Testis (tissue), 3 donors: ENCODE data around the gene GNA15. TPM values are rescaled to one million over a fixed set of nuclear protein-coding genes. Genes with fewer than 3 reads are reported as not detected.

Experiments used
- DNase-seq: peaks from one replicate; pipeline ENCODE4 v3.0.0-alpha.2; 2019
- H3K27ac ChIP-seq, 2 donors: fragments of 200-600 bp; sonication (generic); one replicate each; pipeline ENCODE4 v1.5.1; 2019
- H3K27me3 ChIP-seq: fragments of 200-600 bp; sonication (generic); one replicate; pipeline ENCODE4 v1.5.1; 2019
- H3K36me3 ChIP-seq: fragments of 200-600 bp; sonication (generic); one replicate; pipeline ENCODE4 v1.5.1; 2017; ENCODE audit warnings: low read depth; ENCODE audit errors: missing control alignments
- H3K4me1 ChIP-seq: fragments of 200-600 bp; sonication (generic); one replicate; pipeline ENCODE4 v1.5.1; 2019
- H3K4me3 ChIP-seq, 2 donors: fragments of 200-600 bp; sonication (generic); one replicate each; pipeline ENCODE4 v1.5.1; 2017 to 2019
- H3K9me3 ChIP-seq: fragments of 200-600 bp; sonication (generic); one replicate; pipeline ENCODE4 v1.5.1; 2017
- POLR2A ChIP-seq: fragments of 450-650 bp; IDR thresholded peaks from one replicate; pipeline ENCODE4 v1.6.1; 2017; ENCODE audit warnings: antibody characterized with exemption, mild to moderate bottlenecking, moderate library complexity
- WGBS, 2 donors: methylation state at CpG; one replicate each; pipeline ENCODE4 v1.1.5; 2018; 5-methylcytosine and 5-hydroxymethylcytosine counted together
- intact Hi-C: fragments of 100-400 bp; cut with DNase I; formaldehyde crosslinking; loops from one replicate; pipeline ENCODE4 v1.15.1; 2023; ENCODE audit warnings: low total_unique reads
- polyA plus RNA-seq: library from polyadenylated mRNA; stranded (reverse); fragments of 350-450 nt; fragmentation: Illumina TruSeq; extraction: RNeasy Lipid Tissue Mini Kit (QIAGEN cat#74804); gene quantifications from one replicate; pipeline ENCODE4 v1.2.3, GENCODE V29; 2014; ENCODE audit warnings: low read depth, low replicate concordance; ENCODE audit not compliant: insufficient read depth
- total RNA-seq, 2 donors: library from RNA; depleted of rRNA; stranded (reverse); fragments of >200 nt; gene quantifications; one replicate each; pipeline ENCODE4 v1.2.3, GENCODE V29; 2016
- TF ChIP-seq, protein P1 (sequence below), 3 experiments: fragments of 450-650 bp in 2 of 3; fragments of 200-600 bp in 1 of 3; sonication (generic) in 1 of 3; IDR thresholded peaks; one replicate each; pipeline ENCODE4 v1.5.1; 2016 to 2019; ENCODE audit warnings: antibody characterized with exemption in 3 of 3, mild to moderate bottlenecking in 2 of 3, moderate library complexity in 1 of 3

GNA15 gene
- total and polyA plus RNA-seq, 3 donors from 2014 or later: 2.5 to 4.0 (median 3.6) TPM

DNA sequence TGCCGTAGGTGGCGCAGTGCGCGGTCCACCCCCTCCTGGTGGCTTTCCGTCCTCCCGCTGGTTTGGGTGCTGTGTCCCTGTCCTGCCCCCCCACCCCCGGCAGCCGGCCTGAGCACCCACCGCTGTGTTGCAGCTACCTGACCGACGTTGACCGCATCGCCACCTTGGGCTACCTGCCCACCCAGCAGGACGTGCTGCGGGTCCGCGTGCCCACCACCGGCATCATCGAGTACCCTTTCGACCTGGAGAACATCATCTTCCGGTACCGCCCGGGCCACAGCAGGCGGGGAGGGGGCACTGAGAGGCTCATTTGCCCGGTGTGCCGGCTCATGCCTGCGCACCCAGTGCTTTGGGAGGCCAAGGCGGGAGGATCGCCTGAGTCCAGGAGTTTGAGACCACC lies 21.0 kb upstream of the GNA15 start:
- 90 to 93% methylated on average over 6 to 29 of the region's 29 CpGs for WGBS, 2 donors

DNA sequence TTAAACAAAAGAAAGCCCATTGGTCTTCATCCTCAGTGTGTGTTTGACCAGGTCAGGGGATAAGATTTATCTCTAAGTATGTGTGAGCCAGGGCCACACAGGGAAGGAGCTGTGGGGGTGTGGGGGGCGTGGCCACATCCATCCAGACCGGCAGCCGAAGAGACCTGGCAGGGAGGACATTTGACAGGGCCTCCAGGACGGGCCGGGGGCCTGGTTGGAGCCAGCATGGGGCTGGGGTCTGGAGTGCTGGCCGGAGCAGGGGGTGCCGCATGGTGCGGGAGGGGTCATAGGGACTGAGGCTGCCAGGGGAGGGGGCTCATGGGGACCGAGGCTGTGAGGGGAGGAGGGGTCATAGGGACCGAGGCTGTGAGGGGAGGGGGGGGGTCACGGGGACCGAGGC lies 20.4 kb upstream of the GNA15 start:
- H3K9me3 ChIP-seq: no peaks in the 10 kb centered on the region
- 81 to 84% methylated on average over 10 to 12 of the region's 12 CpGs for WGBS, 2 donors
- intact Hi-C loops: no loop called here
- H3K36me3 ChIP-seq: no peaks in the 10 kb centered on the region
- H3K27me3 ChIP-seq: no peaks in the 10 kb centered on the region
- no peak for DNase-seq
- H3K4me3 ChIP-seq: no peak overlapping the region
- TF ChIP-seq, protein P1, sequence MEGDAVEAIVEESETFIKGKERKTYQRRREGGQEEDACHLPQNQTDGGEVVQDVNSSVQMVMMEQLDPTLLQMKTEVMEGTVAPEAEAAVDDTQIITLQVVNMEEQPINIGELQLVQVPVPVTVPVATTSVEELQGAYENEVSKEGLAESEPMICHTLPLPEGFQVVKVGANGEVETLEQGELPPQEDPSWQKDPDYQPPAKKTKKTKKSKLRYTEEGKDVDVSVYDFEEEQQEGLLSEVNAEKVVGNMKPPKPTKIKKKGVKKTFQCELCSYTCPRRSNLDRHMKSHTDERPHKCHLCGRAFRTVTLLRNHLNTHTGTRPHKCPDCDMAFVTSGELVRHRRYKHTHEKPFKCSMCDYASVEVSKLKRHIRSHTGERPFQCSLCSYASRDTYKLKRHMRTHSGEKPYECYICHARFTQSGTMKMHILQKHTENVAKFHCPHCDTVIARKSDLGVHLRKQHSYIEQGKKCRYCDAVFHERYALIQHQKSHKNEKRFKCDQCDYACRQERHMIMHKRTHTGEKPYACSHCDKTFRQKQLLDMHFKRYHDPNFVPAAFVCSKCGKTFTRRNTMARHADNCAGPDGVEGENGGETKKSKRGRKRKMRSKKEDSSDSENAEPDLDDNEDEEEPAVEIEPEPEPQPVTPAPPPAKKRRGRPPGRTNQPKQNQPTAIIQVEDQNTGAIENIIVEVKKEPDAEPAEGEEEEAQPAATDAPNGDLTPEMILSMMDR (IDR thresholded peaks at IDR 0.05): no peak
- TF ChIP-seq POLR2A: no peak
- peaks cover 15% of the 10 kb centered on the region for H3K4me1 ChIP-seq
- no peak overlapping the region for H3K27ac ChIP-seq

More for the DNA sequence above, 21.0 kb upstream of the GNA15 start:
- Histone ChIP-seq H3K36me3 (no peaks in the 10 kb centered on the region), H3K9me3 (no peaks in the 10 kb centered on the region), H3K27ac (no peak overlapping the region), H3K27me3 (no peaks in the 10 kb centered on the region), H3K4me1 (peaks cover 15% of the 10 kb centered on the region), H3K4me3 (no peak overlapping the region)
- intact Hi-C loops: no loop called here
- TF ChIP-seq POLR2A: no peak
- TF ChIP-seq, protein P1 (IDR thresholded peaks at IDR 0.05): no peak
- no peak for DNase-seq

DNA sequence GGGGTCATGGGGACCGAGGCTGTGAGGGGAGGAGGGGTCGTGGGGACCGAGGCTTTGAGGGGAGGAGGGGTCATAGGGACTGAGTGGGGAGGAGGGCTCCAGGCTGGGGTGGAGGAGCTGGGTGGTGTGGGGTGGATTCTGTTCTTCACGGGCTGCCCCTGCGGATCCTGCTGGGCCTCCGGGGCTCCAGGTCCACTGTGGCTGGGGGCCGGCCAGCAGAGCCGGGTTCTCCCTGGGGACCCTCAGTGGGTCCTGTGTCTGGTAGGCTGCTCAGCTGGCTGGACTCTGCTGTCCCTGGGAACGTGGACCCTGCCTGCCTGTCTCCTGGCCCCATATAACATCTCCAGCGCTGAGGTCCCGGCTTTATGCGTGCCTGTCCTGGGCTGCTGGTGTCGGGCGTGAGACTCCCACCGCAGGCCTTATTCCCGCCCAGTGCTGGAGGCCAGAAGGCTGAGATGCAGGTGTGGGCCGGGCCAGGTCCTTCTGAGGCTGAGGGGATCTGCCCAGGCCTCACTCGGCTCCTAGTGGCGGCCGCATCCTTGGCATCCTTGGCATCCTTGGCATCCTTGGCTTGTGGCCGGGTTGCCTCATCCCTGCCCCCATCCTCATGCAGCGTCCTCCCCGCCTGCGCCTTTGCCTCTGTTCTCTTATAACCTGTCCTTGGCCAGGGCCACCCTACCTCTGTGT lies 19.8 kb upstream of the GNA15 start:
- H3K4me3 ChIP-seq: no peak overlapping the region
- DNase-seq: no peak
- intact Hi-C loops: no loop called here
- H3K4me1 ChIP-seq: peaks cover 15% of the 10 kb centered on the region
- no peaks in the 10 kb centered on the region for H3K27me3 ChIP-seq
- no peaks in the 10 kb centered on the region for H3K9me3 ChIP-seq
- 79 to 87% methylated on average over 20 to 24 of the region's 24 CpGs for WGBS, 2 donors
- H3K36me3 ChIP-seq: peaks cover 2% of the 10 kb centered on the region
- TF ChIP-seq, protein P1 (IDR thresholded peaks at IDR 0.05): no peak
- TF ChIP-seq POLR2A: no peak
- no peak overlapping the region for H3K27ac ChIP-seq

DNA sequence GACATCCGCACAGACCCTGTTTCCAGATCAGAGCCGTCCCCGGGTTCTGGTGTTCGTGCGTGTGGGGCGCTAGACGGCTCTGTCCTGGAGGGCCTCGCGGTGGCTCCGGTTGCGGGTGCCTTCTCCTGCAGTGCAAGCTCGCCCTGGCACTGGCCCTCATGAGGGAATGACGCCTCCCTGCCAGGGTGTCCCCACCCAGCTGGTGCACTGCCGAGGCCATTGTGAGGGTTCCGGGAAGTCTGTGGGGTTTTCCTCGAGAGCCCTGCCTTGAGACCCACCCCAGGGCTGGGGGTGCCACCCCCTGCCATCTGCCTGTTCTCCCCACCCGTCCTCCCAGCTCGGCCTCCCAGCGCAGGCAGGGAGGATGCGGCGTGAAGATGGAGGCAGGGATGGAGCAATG lies 19.2 kb upstream of the GNA15 start:
- WGBS, 2 donors: 91 to 93% methylated on average over 21 of the region's 21 CpGs
- DNase-seq: no peak
- H3K27ac ChIP-seq: no peak overlapping the region
- intact Hi-C loops: no loop called here
- H3K9me3 ChIP-seq: no peaks in the 10 kb centered on the region
- no peaks in the 10 kb centered on the region for H3K27me3 ChIP-seq
- H3K4me3 ChIP-seq: no peak overlapping the region
- peaks cover 4% of the 10 kb centered on the region for H3K36me3 ChIP-seq
- no peak for TF ChIP-seq POLR2A
- TF ChIP-seq, protein P1 (IDR thresholded peaks at IDR 0.05): no peak
- peaks cover 15% of the 10 kb centered on the region for H3K4me1 ChIP-seq

DNA sequence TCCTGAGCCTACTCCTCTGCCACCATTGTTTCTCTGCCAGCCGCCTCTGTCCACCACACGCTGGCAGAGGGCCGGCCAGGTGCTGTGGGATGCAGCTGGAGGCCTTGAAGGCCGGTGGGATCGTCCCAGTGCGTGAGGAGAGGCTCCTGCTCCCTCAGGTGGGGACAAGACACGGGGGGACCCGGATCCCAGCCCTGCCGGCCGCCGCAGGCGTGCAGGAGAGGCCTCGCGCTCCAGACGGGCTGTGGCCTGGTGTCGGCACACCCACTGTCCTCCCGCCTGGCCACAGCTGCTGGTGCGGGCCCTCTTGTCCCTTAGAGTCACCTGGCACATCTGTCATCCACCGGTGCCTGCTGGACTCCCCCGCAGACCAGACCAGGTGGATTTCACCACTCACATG lies 18.1 kb upstream of the GNA15 start:
- WGBS, 2 donors: 80 to 88% methylated on average over 2 to 20 of the region's 20 CpGs
- peaks cover 15% of the 10 kb centered on the region for H3K4me1 ChIP-seq
- DNase-seq: no peak

More for the DNA sequence above, 18.1 kb upstream of the GNA15 start:
- intact Hi-C loops: no loop called here
- H3K4me3 ChIP-seq: no peak overlapping the region
- no peaks in the 10 kb centered on the region for H3K9me3 ChIP-seq
- no peak overlapping the region for H3K27ac ChIP-seq
- H3K27me3 ChIP-seq: no peaks in the 10 kb centered on the region
- peaks cover 4% of the 10 kb centered on the region for H3K36me3 ChIP-seq
- TF ChIP-seq, protein P1 (IDR thresholded peaks at IDR 0.05): no peak
- no peak for TF ChIP-seq POLR2A
